Suprapubic skin (tissue), 3 donors: ENCODE data around the gene ALG6.

Source experiments
- POLR2A ChIP-seq, 2 donors: fragments of 450-650 bp; IDR thresholded peaks; one replicate each; pipeline ENCODE4 v1.6.1; 2017; ENCODE audit warnings: antibody characterized with exemption in 2 of 2, mild to moderate bottlenecking in 2 of 2, moderate library complexity in 2 of 2
- TF ChIP-seq, protein P1 (sequence below), 2 donors: fragments of 200-600 bp in 1 of 2; fragments of 450-650 bp in 1 of 2; sonication (generic) in 1 of 2; IDR thresholded peaks; one replicate each; pipeline ENCODE4 v1.5.1; 2016 to 2019; ENCODE audit warnings: antibody characterized with exemption in 2 of 2, mild to moderate bottlenecking in 1 of 2, moderate library complexity in 1 of 2

DNA sequence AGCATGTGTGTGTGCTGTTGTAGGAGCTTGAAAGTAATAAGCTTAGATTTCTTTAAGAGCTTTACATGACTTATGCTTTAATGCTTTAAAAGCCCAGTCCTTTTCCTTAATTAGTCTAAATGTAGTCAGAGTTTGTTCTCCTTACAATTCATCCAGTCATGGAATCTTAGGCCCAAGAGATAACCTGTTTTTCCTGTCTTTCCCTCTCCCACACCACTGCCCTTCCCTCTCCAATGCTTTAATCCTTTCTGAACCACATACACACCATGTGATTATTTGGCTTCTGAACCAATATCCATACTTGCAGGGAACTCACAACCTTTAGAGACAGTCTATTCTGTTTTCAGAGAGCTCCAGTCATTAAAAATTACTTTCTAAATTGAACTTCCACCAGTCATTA lies 37.6 kb downstream of the ALG6 start:
- TF ChIP-seq, protein P1, sequence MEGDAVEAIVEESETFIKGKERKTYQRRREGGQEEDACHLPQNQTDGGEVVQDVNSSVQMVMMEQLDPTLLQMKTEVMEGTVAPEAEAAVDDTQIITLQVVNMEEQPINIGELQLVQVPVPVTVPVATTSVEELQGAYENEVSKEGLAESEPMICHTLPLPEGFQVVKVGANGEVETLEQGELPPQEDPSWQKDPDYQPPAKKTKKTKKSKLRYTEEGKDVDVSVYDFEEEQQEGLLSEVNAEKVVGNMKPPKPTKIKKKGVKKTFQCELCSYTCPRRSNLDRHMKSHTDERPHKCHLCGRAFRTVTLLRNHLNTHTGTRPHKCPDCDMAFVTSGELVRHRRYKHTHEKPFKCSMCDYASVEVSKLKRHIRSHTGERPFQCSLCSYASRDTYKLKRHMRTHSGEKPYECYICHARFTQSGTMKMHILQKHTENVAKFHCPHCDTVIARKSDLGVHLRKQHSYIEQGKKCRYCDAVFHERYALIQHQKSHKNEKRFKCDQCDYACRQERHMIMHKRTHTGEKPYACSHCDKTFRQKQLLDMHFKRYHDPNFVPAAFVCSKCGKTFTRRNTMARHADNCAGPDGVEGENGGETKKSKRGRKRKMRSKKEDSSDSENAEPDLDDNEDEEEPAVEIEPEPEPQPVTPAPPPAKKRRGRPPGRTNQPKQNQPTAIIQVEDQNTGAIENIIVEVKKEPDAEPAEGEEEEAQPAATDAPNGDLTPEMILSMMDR (IDR thresholded peaks at IDR 0.05): no peak
- TF ChIP-seq POLR2A (IDR thresholded peaks at IDR 0.05): no peak
